Measurements from ENCODE around the gene RBP5.

- TF ChIP-seq CTCF (IDR thresholded peaks at IDR 0.05) (no peak), EP300 (IDR thresholded peaks at IDR 0.05) (no peak), POLR2A (IDR thresholded peaks at IDR 0.05) (no peak), POLR2AphosphoS5 (IDR thresholded peaks at IDR 0.05) (no peak)
Observed at GRCh38 chr12:7160183-7160582, 31.5 kb upstream of the RBP5 start.

Measured in stomach (tissue), 4 donors.